C4-2B (cell line): Measurements from ENCODE around the gene ADD2.
A peak's percentile ranks its signal among the peaks of the same experiment; 100 is the strongest.

Source experiments
- CTCF ChIP-seq: fragments of 450-650 bp; conservative IDR thresholded peaks from 2 replicates; pipeline ENCODE4 v1.5.1; 2017; ENCODE audit warnings: mild to moderate bottlenecking
- ZFX ChIP-seq: fragments of 450-650 bp; IDR thresholded peaks from 2 replicates; pipeline ENCODE4 v1.6.1; 2017

GRCh38 chr2:70785137-70785911 lies 17.3 kb upstream of the ADD2 start:
- TF ChIP-seq CTCF (peak; percentile 48), ZFX (no peak)
